Measurements from ENCODE around the gene TRIM56. TPM values are rescaled to one million over a fixed set of nuclear protein-coding genes. Genes with fewer than 3 reads are reported as not detected.

Gene TRIM56
- total and polyA plus RNA-seq, 9 of the 15 experiments (the other 6 are each of a cell fraction or from before 2014, with no cell fraction given) = 2.0 to 29.7 (median 11.6) TPM

GRCh38 chr7:101126651-101127459, 41.6 kb downstream of the TRIM56 start, which contains the start of gene SERPINE1 (continued):
- TF ChIP-seq ATF4 (CRISPR knock-in tag; IDR thresholded peaks at IDR 0.05) = no peak
- peak; percentile 29 for TF ChIP-seq PHF20 (IDR thresholded peaks at IDR 0.05; ENCODE audit: partially characterized antibody)
- TF ChIP-seq KHSRP (IDR thresholded peaks at IDR 0.05) = no peak
- no peak for TF ChIP-seq ZNF239 (CRISPR knock-in tag; IDR thresholded peaks at IDR 0.05)
- TF ChIP-seq E2F6 (IDR thresholded peaks at IDR 0.05; ENCODE audit: borderline replicate concordance in 1 of 2, extremely low read depth in 1 of 2, insufficient read depth in 1 of 2, insufficient read length in 1 of 2, low read depth in 1 of 2, low read length in 1 of 2, poor library complexity in 1 of 2, severe bottlenecking in 1 of 2) = peak in 1 of 2 experiments; percentile 23
- TF ChIP-seq ZNF589 (CRISPR knock-in tag; IDR thresholded peaks at IDR 0.05; ENCODE audit: low read depth) = peak; percentile 86; the same call in 1 of the 2 replicates
- no peak for TF ChIP-seq ADNP (tag; IDR thresholded peaks at IDR 0.05)
- TF ChIP-seq ZNF143 (CRISPR knock-in tag; IDR thresholded peaks at IDR 0.05) = no peak
- TF ChIP-seq RBM34 (IDR thresholded peaks at IDR 0.05; ENCODE audit: borderline replicate concordance, insufficient read depth, low read length) = no peak
- no peak for TF ChIP-seq PML (IDR thresholded peaks at IDR 0.05; ENCODE audit: low read length)
- no peak for TF ChIP-seq LCOR (CRISPR knock-in tag; IDR thresholded peaks at IDR 0.05)
- no peak for TF ChIP-seq LARP7 (IDR thresholded peaks at IDR 0.05)
- TF ChIP-seq EHMT2 (IDR thresholded peaks at IDR 0.05) = no peak; the same call in 1 of the 2 replicates
- no peak for TF ChIP-seq ZFP36 (IDR thresholded peaks at IDR 0.05; ENCODE audit: low read depth, low read length, partially characterized antibody)
- no peak for TF ChIP-seq XRCC4 (IDR thresholded peaks at IDR 0.05; ENCODE audit: extremely low read depth, insufficient read depth, insufficient read length)
- TF ChIP-seq HDAC2 (IDR thresholded peaks at IDR 0.05) = no peak; the same call in 1 of the 2 replicates
- peak; percentile 74; the same call in 1 of the 2 replicates for TF ChIP-seq ZNF395 (CRISPR knock-in tag; IDR thresholded peaks at IDR 0.05)
- TF ChIP-seq ZNF740 (CRISPR knock-in tag; IDR thresholded peaks at IDR 0.05) = no peak
- no peak for TF ChIP-seq ZNF740 (tag; IDR thresholded peaks at IDR 0.05)
- TF ChIP-seq ZNF707 (CRISPR knock-in tag; conservative IDR thresholded peaks at IDR 0.05) = no peak
- no peak for TF ChIP-seq BMI1 (IDR thresholded peaks at IDR 0.05; ENCODE audit: low read length)

Data from K562 (cell line).